WERI-Rb-1 (cell line): ENCODE measurements around the gene SRRT.
A peak's percentile ranks its signal among the peaks of the same experiment; 100 is the strongest.

ENCODE experiments used
- DNase-seq: peaks from one replicate; pipeline ENCODE4 v3.0.0-alpha.2; 2020
- H3K27ac ChIP-seq: fragments of 250-450 bp; sonication (Bioruptor Pico); 2 replicates; pipeline ENCODE4 v1.5.1; 2020; ENCODE audit warnings: mild to moderate bottlenecking, moderate library complexity
- H3K27me3 ChIP-seq: fragments of 250-450 bp; sonication (Bioruptor Pico); 2 replicates; pipeline ENCODE4 v1.5.1; 2021; ENCODE audit warnings: mild to moderate bottlenecking, low read depth, moderate library complexity; ENCODE audit not compliant: insufficient read depth, severe bottlenecking
- H3K36me3 ChIP-seq: fragments of 250-450 bp; sonication (Bioruptor Pico); 2 replicates; pipeline ENCODE4 v1.5.1; 2020; ENCODE audit warnings: mild to moderate bottlenecking, moderate library complexity
- H3K4me3 ChIP-seq: 2 replicates; pipeline ENCODE4 v1.5.1; 2011; ENCODE audit warnings: low read depth, mild to moderate bottlenecking, control low read depth, low read length
- H3K9me3 ChIP-seq: fragments of 250-450 bp; sonication (Bioruptor Pico); 2 replicates; pipeline ENCODE4 v1.5.1; 2021; ENCODE audit warnings: mild to moderate bottlenecking, moderate library complexity; ENCODE audit not compliant: severe bottlenecking
- TF ChIP-seq, protein P1 (sequence below): IDR thresholded peaks from 2 replicates; pipeline ENCODE4 v1.5.1; 2011; ENCODE audit warnings: low read depth, mild to moderate bottlenecking, control low read depth, inconsistent platforms, low read length

The SRRT gene

DNA sequence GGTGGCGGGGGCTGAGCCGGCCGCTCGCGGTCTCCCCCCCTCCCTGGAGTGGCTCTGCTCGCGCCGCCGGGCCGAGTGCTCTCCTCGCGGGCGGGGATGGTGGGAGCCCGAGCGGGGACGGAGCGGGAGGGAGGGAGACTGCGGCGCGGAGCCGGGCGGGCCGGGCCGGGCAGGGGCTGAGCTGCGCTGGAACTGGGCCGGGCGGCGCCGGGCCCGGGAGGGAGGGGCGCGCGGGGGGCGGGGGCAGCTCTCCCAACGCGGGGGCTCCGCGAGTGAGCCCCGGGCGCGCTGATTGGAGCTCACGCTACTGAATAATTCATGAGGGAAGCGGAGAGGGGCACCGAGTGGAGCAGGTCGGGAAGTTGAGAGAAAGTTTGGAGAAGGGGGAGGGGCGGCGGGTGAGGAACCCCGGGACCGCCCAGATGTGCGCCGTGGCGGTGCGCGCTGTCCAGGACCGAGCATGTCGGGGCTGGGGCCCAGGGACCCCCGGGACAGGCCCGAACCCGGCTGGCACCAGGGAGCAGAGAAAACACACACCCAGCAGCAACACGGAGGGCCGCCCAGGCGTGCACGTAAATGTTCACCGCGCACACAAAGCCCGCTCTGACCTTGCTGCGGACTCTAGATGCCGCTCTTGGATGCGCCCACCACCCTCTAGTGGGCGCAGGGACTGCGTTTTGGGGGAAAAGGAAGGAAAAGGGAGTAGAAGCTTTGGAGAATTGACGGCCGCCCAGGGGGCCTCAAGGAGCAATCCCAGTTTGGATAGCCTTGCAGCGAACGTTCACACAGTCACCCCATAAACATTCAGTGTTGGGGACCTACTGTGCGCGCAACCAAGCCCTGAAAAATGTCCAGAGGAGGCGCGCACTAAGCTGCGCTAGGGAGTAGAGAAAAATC, 47.3 kb upstream of the SRRT start, which contains the start of gene EPHB4:
EPHB4 (minus strand) TSS at position 194 of the 897 bp plus-strand sequence. CDS start 493 bp downstream, outside the sequence.
- no peak within 1 kb of the TSS for H3K27ac ChIP-seq

DNA sequence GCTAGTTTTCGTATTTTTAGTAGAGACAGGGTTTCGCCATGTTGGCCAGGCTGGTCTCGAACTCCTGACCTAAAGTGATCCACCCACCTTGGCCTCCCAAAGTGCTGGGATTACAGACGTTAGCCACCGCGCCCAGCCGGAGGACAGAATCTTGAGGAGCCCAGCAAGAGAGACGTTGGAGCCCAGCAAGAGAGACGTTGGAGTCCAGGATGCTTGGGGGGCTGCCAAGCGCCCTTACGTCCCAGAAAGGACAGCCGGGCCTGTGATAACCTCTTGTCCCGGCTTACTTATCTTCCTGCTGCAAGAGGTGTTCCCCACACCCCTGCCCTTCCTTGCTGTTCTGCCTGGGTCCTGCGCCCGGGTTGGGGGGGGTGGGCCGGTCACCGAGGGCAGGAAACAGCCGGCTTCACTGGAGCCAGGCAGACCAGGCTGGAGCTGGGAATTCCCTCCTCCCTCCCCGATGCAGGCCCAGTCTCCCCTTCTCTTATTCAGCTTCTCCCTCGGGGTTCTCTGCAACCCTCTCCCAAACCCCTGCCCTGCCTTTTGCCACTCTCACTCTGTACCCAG, 45.7 kb upstream of the SRRT start:
- TF ChIP-seq, protein P1, sequence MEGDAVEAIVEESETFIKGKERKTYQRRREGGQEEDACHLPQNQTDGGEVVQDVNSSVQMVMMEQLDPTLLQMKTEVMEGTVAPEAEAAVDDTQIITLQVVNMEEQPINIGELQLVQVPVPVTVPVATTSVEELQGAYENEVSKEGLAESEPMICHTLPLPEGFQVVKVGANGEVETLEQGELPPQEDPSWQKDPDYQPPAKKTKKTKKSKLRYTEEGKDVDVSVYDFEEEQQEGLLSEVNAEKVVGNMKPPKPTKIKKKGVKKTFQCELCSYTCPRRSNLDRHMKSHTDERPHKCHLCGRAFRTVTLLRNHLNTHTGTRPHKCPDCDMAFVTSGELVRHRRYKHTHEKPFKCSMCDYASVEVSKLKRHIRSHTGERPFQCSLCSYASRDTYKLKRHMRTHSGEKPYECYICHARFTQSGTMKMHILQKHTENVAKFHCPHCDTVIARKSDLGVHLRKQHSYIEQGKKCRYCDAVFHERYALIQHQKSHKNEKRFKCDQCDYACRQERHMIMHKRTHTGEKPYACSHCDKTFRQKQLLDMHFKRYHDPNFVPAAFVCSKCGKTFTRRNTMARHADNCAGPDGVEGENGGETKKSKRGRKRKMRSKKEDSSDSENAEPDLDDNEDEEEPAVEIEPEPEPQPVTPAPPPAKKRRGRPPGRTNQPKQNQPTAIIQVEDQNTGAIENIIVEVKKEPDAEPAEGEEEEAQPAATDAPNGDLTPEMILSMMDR, result no peak
- DNase-seq, result no peak
- Histone ChIP-seq H3K9me3 (peaks cover 3% of the 10 kb centered on the region), H3K27ac (no peak overlapping the region), H3K4me3 (no peak overlapping the region), H3K27me3 (peaks cover 84% of the 10 kb centered on the region), H3K36me3 (no peaks in the 10 kb centered on the region)

More for the DNA sequence above, 47.3 kb upstream of the SRRT start, which contains the start of gene EPHB4:
- TF ChIP-seq, protein P1, result no peak
- Histone ChIP-seq H3K9me3 (no peaks in the 10 kb centered on the region), H3K27me3 (peaks cover 88% of the 10 kb centered on the region), H3K36me3 (no peaks in the 10 kb centered on the region), H3K4me3 (peak within 1 kb of the TSS; percentile 31)
- DNase-seq, result no peak

DNA sequence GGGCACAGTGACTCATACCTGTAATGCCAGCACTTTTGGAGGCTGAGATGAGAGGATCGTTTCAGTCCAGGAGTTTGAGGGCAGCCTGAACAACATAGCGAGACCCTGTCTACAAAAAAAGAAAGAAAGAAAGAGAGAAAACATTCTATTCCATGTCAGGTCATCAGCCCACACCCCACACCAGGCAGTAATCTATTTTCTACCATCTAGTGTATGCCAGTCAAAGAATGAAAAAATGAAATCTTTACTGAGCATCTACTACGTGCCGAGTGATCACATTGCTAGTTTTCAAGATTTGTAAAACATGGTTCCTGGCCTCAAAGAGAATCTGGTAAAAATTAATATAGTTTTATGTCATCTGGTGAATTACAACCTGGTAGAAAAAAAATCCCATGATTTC, 44.5 kb upstream of the SRRT start:
- no peak for DNase-seq
- Histone ChIP-seq H3K36me3 (no peaks in the 10 kb centered on the region), H3K27me3 (peaks cover 73% of the 10 kb centered on the region), H3K4me3 (no peak overlapping the region), H3K27ac (no peak overlapping the region), H3K9me3 (peaks cover 3% of the 10 kb centered on the region)
- TF ChIP-seq, protein P1, result no peak

DNA sequence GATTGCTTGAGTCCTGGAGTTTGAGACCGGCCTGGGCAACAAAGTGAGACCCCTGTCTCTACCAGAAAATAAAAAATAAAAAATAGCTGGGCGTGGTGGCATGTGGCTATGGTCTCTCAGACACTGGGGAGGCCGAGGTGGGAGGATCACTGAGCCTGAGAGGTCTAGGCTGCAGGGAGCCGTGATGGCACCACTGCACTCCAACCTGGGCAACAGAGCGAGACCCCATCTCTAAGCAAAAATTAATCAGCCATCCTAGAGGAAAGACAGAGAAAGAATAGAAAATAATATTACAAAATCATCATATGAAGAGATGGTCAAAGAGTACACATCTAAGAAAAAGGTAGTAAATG, 42.6 kb upstream of the SRRT start:
- TF ChIP-seq, protein P1, result no peak
- DNase-seq, result no peak
- H3K27ac ChIP-seq, result no peak overlapping the region

DNA sequence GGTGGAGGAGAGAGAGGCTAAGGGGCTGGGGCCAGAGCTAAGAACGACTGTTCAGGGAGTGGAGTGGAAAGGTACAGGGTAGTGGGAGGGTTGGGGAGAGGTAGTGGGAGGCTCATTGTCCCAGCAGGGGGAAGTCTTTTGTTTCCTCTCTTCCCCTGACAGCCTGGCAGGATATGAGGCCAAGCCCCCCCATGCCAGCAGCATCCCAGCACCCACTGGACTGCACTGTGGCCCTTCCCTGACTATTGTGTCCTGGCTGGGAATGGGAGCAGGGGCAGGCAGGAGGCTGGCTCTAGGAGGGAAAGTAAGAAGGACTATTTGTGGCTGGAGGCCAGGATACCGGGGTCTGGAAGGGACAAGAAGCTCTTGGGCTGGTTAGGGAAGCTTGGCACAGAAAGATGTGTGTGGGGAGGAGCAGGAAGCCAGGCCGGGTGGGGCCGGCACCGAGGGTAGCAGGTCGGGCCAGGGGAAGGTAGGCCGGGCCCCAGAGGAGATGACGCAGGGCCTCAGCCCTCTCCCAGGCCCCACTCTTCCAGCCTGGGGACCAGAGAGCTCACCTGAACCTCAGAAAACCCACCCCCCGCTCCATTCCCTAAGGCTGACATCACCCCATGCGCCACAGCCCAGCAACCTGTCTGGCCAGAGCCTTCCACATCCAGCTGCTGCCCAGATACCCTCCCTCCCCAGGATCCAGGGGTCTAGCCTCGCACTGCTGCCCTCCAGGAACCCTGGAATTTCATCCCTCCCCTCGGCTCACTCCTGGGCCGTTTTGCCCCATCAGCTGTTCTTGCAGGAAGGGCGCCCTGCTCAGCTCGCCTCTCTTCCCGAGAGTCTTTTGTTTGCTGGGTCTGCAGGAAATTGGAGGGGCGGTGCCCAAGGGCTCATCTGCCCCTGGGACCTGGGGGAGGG, 38.7 kb upstream of the SRRT start:
- Histone ChIP-seq H3K4me3 (no peak overlapping the region), H3K36me3 (no peaks in the 10 kb centered on the region), H3K27ac (no peak overlapping the region), H3K9me3 (peaks cover 3% of the 10 kb centered on the region), H3K27me3 (peaks cover 20% of the 10 kb centered on the region)
- DNase-seq, result peak; percentile 36
- TF ChIP-seq, protein P1, result no peak

More for the DNA sequence above, 42.6 kb upstream of the SRRT start:
- Histone ChIP-seq H3K27me3 (peaks cover 57% of the 10 kb centered on the region), H3K4me3 (no peak overlapping the region), H3K9me3 (peaks cover 3% of the 10 kb centered on the region), H3K36me3 (no peaks in the 10 kb centered on the region)
